Cardiac muscle cell (in vitro differentiated cells and primary cell): ENCODE measurements around the gene CFAP61. TPM values are rescaled to one million over a fixed set of nuclear protein-coding genes. Genes with fewer than 3 reads are reported as not detected.

ENCODE experiments used
- DNase-seq, 2 donors: peaks; one replicate each; pipeline versions ENCODE4 v3.0.0 to v3.0.0-alpha.2; 2010 to 2017; ENCODE audit warnings: low read depth in 1 of 2, low spot score in 1 of 2
- H3K27ac ChIP-seq: fragments of 200-600 bp; sonication (generic); 2 replicates; pipeline ENCODE4 v1.5.1; 2016
- H3K27me3 ChIP-seq: fragments of 200-600 bp; sonication (generic); 2 replicates; pipeline ENCODE4 v1.6.0; 2016; ENCODE audit warnings: control low read depth
- H3K36me3 ChIP-seq: fragments of 200-600 bp; sonication (generic); 2 replicates; pipeline ENCODE4 v1.5.1; 2016; ENCODE audit warnings: control low read depth
- H3K4me1 ChIP-seq: fragments of 200-600 bp; sonication (generic); 2 replicates; pipeline ENCODE4 v1.8.1; 2017; ENCODE audit warnings: low read depth, mild to moderate bottlenecking, mixed run types
- H3K4me3 ChIP-seq: fragments of 200-600 bp; sonication (generic); 2 replicates; pipeline ENCODE4 v1.5.1; 2016; ENCODE audit warnings: mild to moderate bottlenecking
- H3K9me3 ChIP-seq: fragments of 200-600 bp; sonication (generic); 2 replicates; pipeline ENCODE4 v1.5.1; 2017; ENCODE audit warnings: low read depth, mild to moderate bottlenecking, control low read depth
- CTCF ChIP-seq: IDR thresholded peaks from 2 replicates; pipeline ENCODE4 v1.5.1; 2012; ENCODE audit warnings: low read depth, mild to moderate bottlenecking, low read length
- polyA plus RNA-seq: library from polyadenylated mRNA; unstranded; fragments of >200 nt; fragmentation: Nextera tagmentation; extraction: Ambion mirVana; gene quantifications from 2 replicates; pipeline ENCODE4 v1.2.1, GENCODE V29; 2016
- total RNA-seq: library from RNA; depleted of rRNA; stranded (reverse); fragments of >200 nt; gene quantifications from 2 replicates; pipeline ENCODE4 v1.2.3, GENCODE V29; 2016

CFAP61 gene
- total and polyA plus RNA-seq, 2 experiments from 2014 or later: 0.44 TPM; not detected in 1

GRCh38 chr20:20230741-20231140 lies 178.4 kb downstream of the CFAP61 start:
- Histone ChIP-seq H3K36me3 (no peaks in the 10 kb centered on the region), H3K4me1 (no peaks in the 10 kb centered on the region), H3K9me3 (no peaks in the 10 kb centered on the region), H3K27me3 (no peaks in the 10 kb centered on the region), H3K4me3 (no peak overlapping the region), H3K27ac (no peak overlapping the region)
- TF ChIP-seq CTCF: no peak
- DNase-seq: no peak

- no peaks in the 10 kb centered on the region for H3K4me1 ChIP-seq
- TF ChIP-seq CTCF: no peak
- no peak overlapping the region for H3K27ac ChIP-seq
- no peaks in the 10 kb centered on the region for H3K36me3 ChIP-seq
- no peaks in the 10 kb centered on the region for H3K27me3 ChIP-seq
- no peak overlapping the region for H3K4me3 ChIP-seq
- no peak for DNase-seq
- no peaks in the 10 kb centered on the region for H3K9me3 ChIP-seq
Observed at GRCh38 chr20:20231528-20232298, 179.4 kb downstream of the CFAP61 start.

GRCh38 chr20:20233041-20233514 lies 180.7 kb downstream of the CFAP61 start:
- Histone ChIP-seq H3K27me3 (no peaks in the 10 kb centered on the region), H3K36me3 (no peaks in the 10 kb centered on the region), H3K4me1 (no peaks in the 10 kb centered on the region), H3K9me3 (no peaks in the 10 kb centered on the region), H3K4me3 (no peak overlapping the region), H3K27ac (no peak overlapping the region)
- TF ChIP-seq CTCF: no peak
- DNase-seq: peak in 1 of 2 donors; percentile 37

- no peaks in the 10 kb centered on the region for H3K9me3 ChIP-seq
- no peaks in the 10 kb centered on the region for H3K4me1 ChIP-seq
- H3K27me3 ChIP-seq: no peaks in the 10 kb centered on the region
- no peak overlapping the region for H3K27ac ChIP-seq
- H3K36me3 ChIP-seq: no peaks in the 10 kb centered on the region
- no peak for TF ChIP-seq CTCF
- no peak overlapping the region for H3K4me3 ChIP-seq
- DNase-seq: no peak
Observed at GRCh38 chr20:20235681-20236080, 183.3 kb downstream of the CFAP61 start.

GRCh38 chr20:20237093-20237959 lies 185.0 kb downstream of the CFAP61 start:
- H3K4me1 ChIP-seq: no peaks in the 10 kb centered on the region
- no peaks in the 10 kb centered on the region for H3K27me3 ChIP-seq
- no peak overlapping the region for H3K27ac ChIP-seq
- H3K36me3 ChIP-seq: no peaks in the 10 kb centered on the region
- H3K4me3 ChIP-seq: no peak overlapping the region
- peak; percentile 46 to 75 for DNase-seq
- TF ChIP-seq CTCF: peak; percentile 77
- H3K9me3 ChIP-seq: no peaks in the 10 kb centered on the region
